H54 (cell line): ENCODE data around the gene AMH.
A peak's percentile ranks its signal among the peaks of the same experiment; 100 is the strongest.

ENCODE experiments used
- DNase-seq: peaks from one replicate; pipeline ENCODE4 v3.0.0; 2011; ENCODE audit warnings: low spot score, mixed read lengths; ENCODE audit not compliant: insufficient read length
- FAIRE-seq: peaks from 3 replicates; lab custom pipeline; 2011; peaks lifted over from hg19 to GRCh38; lab: Jason Lieb, UNC
- POLR2A ChIP-seq: IDR thresholded peaks from 2 replicates; pipeline ENCODE4 v1.6.1; 2011; ENCODE audit warnings: low read depth, mild to moderate bottlenecking, low read length

The AMH gene

GRCh38 chr19:2212861-2213711 lies 36.0 kb upstream of the AMH start:
- DNase-seq, result no peak
- no peak for TF ChIP-seq POLR2A
- no peak for FAIRE-seq

- FAIRE-seq, result no peak
- no peak for TF ChIP-seq POLR2A
- DNase-seq, result no peak
Observed at GRCh38 chr19:2213799-2214198, 35.3 kb upstream of the AMH start.

GRCh38 chr19:2214251-2214650 lies 34.9 kb upstream of the AMH start:
- TF ChIP-seq POLR2A, result no peak
- no peak for DNase-seq
- FAIRE-seq, result no peak

- DNase-seq, result no peak
- TF ChIP-seq POLR2A, result no peak
- FAIRE-seq, result no peak
Observed at GRCh38 chr19:2215281-2215751, 33.8 kb upstream of the AMH start.

- FAIRE-seq (no peak), DNase-seq (no peak)
- TF ChIP-seq POLR2A, result no peak
Observed at GRCh38 chr19:2216361-2217225, 32.5 kb upstream of the AMH start.

- no peak for DNase-seq
- no peak for TF ChIP-seq POLR2A
- FAIRE-seq, result no peak
Observed at GRCh38 chr19:2217591-2217990, 31.5 kb upstream of the AMH start.

GRCh38 chr19:2219726-2220125 lies 29.4 kb upstream of the AMH start:
- no peak for DNase-seq
- TF ChIP-seq POLR2A, result no peak
- no peak for FAIRE-seq

- DNase-seq, result peak; percentile 88
- FAIRE-seq, result peak; percentile 81
- no peak for TF ChIP-seq POLR2A
Observed at GRCh38 chr19:2221250-2221831, 27.8 kb upstream of the AMH start.

- FAIRE-seq, result no peak
- DNase-seq, result no peak
- TF ChIP-seq POLR2A, result no peak
Observed at GRCh38 chr19:2221918-2222317, 27.2 kb upstream of the AMH start.

GRCh38 chr19:2223391-2223790 lies 25.7 kb upstream of the AMH start:
- no peak for FAIRE-seq
- no peak for DNase-seq
- no peak for TF ChIP-seq POLR2A

GRCh38 chr19:2223959-2224358 lies 25.2 kb upstream of the AMH start:
- no peak for FAIRE-seq
- DNase-seq, result no peak
- TF ChIP-seq POLR2A, result no peak

- FAIRE-seq (no peak), DNase-seq (no peak)
- no peak for TF ChIP-seq POLR2A
Observed at GRCh38 chr19:2224754-2225349, 24.3 kb upstream of the AMH start.

GRCh38 chr19:2225415-2226050 lies 23.6 kb upstream of the AMH start:
- no peak for TF ChIP-seq POLR2A
- FAIRE-seq, result no peak
- DNase-seq, result no peak
